Caco-2 (cell line): ENCODE data around the gene KIF26B. TPM values are rescaled to one million over a fixed set of nuclear protein-coding genes. Genes with fewer than 3 reads are reported as not detected.

ENCODE experiments used
- BruUV-seq: library from RNA; stranded (reverse); fragments of 400-500 nt; replicated peaks from 2 replicates; lab custom pipeline; 2021; lab: Mats Ljungman, UMichigan
- CTCF ChIA-PET: fragments of 300-600 bp; sonication (Branson Sonifier 250); formaldehyde crosslinking; loops from one replicate; lab custom pipeline; 2022; ENCODE audit warnings: antibody characterized with exemption; lab: Charles Lee
- POLR2A ChIA-PET: fragments of 300-600 bp; sonication (Branson Sonifier 250); formaldehyde crosslinking; loops from one replicate; lab custom pipeline; 2022; ENCODE audit warnings: antibody characterized with exemption; lab: Charles Lee
- DNase-seq, 2 experiments: peaks; one replicate each; pipeline versions ENCODE4 v3.0.0 to v3.0.0-alpha.2; 2020 to 2022
- H3K27me3 ChIP-seq: replicated peaks from 2 replicates; pipeline ENCODE4 v1.6.0; 2011; ENCODE audit warnings: low read length; ENCODE audit not compliant: control insufficient read depth, insufficient read depth
- H3K36me3 ChIP-seq: 2 replicates; pipeline ENCODE4 v1.5.1; 2011; ENCODE audit warnings: low read length; ENCODE audit not compliant: control insufficient read depth, insufficient read depth
- H3K4me1 ChIP-seq: fragments of 250-450 bp; sonication (Bioruptor Pico); 2 replicates; pipeline ENCODE4 v1.5.1; 2020; ENCODE audit warnings: mild to moderate bottlenecking
- H3K4me3 ChIP-seq: 2 replicates; pipeline ENCODE4 v1.5.1; 2011; ENCODE audit warnings: low read depth, mild to moderate bottlenecking, control low read depth, low read length
- H3K9me3 ChIP-seq: fragments of 250-450 bp; sonication (Bioruptor Pico); 2 replicates; pipeline ENCODE4 v1.5.1; 2020; ENCODE audit warnings: mild to moderate bottlenecking, moderate library complexity
- H3K27ac Mint-ChIP-seq: one replicate; pipeline ENCODE4 v1.8.0; 2022; ENCODE audit warnings: mixed read lengths; ENCODE audit not compliant: unreplicated experiment
- H3K27me3 Mint-ChIP-seq: one replicate; pipeline ENCODE4 v1.8.0; 2022; ENCODE audit warnings: mixed read lengths; ENCODE audit not compliant: insufficient read depth, unreplicated experiment
- H3K36me3 Mint-ChIP-seq: one replicate; pipeline ENCODE4 v1.8.0; 2022; ENCODE audit warnings: mild to moderate bottlenecking, mixed read lengths; ENCODE audit not compliant: insufficient read depth, unreplicated experiment
- H3K4me1 Mint-ChIP-seq: one replicate; pipeline ENCODE4 v1.8.0; 2022; ENCODE audit warnings: low read depth, mixed read lengths; ENCODE audit not compliant: unreplicated experiment
- H3K4me3 Mint-ChIP-seq: one replicate; pipeline ENCODE4 v1.8.0; 2022; ENCODE audit warnings: mild to moderate bottlenecking, moderate library complexity, mixed read lengths; ENCODE audit not compliant: unreplicated experiment
- H3K9me3 Mint-ChIP-seq: one replicate; pipeline ENCODE4 v1.8.0; 2022; ENCODE audit warnings: mixed read lengths; ENCODE audit not compliant: unreplicated experiment
- CTCF ChIP-seq, 2 experiments: fragments of 200-600 bp in 1 of 2; IDR thresholded peaks; 1 replicate in 1 of 2; 2 replicates in 1 of 2; pipeline versions ENCODE4 v1.5.1 to v1.8.0; 2011 to 2022; ENCODE audit warnings: antibody characterized with exemption in 1 of 2, control low read depth in 1 of 2, inconsistent platforms in 1 of 2, low read depth in 1 of 2, low read length in 1 of 2, mild to moderate bottlenecking in 1 of 2, moderate library complexity in 1 of 2; ENCODE audit not compliant: insufficient read depth in 1 of 2, severe bottlenecking in 1 of 2, unreplicated experiment in 1 of 2
- intact Hi-C: fragments of 100-400 bp; cut with micrococcal nuclease; formaldehyde crosslinking; loops from one replicate; pipeline ENCODE4 v1.10.0; 2022; ENCODE audit not compliant: unreplicated experiment
- total RNA-seq: library from RNA; stranded (reverse); gene quantifications from 2 replicates; pipeline ENCODE4 v1.2.3, GENCODE V29; 2022

Gene KIF26B
- total RNA-seq, 1 experiment from 2014 or later = 4.9 TPM

GRCh38 chr1:245235156-245235555 lies 80.4 kb downstream of the KIF26B start:
- ChIA-PET POLR2A (no interaction called here), CTCF (interaction anchor here (0.6 kb wide), 1 partner anchor 852 kb away, joined by 3 read pairs; no protein-coding TSS in a partner anchor)
- BruUV-seq = no TSS peak
- H3K27ac Mint-ChIP-seq = no peak overlapping the region
- intact Hi-C loops = no loop called here
- Histone ChIP-seq H3K36me3 (no peaks in the 10 kb centered on the region), H3K27me3 (no peaks in the 10 kb centered on the region), H3K4me1 (no peaks in the 10 kb centered on the region), H3K9me3 (no peaks in the 10 kb centered on the region), H3K4me3 (no peak overlapping the region)
- H3K36me3 Mint-ChIP-seq = no peaks in the 10 kb centered on the region
- no peaks in the 10 kb centered on the region for H3K9me3 Mint-ChIP-seq
- H3K27me3 Mint-ChIP-seq = no peaks in the 10 kb centered on the region
- H3K4me3 Mint-ChIP-seq = no peak overlapping the region
- no peak for DNase-seq
- no peaks in the 10 kb centered on the region for H3K4me1 Mint-ChIP-seq
- TF ChIP-seq CTCF (IDR thresholded peaks at IDR 0.05; ENCODE audit: insufficient read depth in 1 of 2, low read depth in 1 of 2, low read length in 1 of 2, severe bottlenecking in 1 of 2, unreplicated experiment in 1 of 2) = no peak

DNA sequence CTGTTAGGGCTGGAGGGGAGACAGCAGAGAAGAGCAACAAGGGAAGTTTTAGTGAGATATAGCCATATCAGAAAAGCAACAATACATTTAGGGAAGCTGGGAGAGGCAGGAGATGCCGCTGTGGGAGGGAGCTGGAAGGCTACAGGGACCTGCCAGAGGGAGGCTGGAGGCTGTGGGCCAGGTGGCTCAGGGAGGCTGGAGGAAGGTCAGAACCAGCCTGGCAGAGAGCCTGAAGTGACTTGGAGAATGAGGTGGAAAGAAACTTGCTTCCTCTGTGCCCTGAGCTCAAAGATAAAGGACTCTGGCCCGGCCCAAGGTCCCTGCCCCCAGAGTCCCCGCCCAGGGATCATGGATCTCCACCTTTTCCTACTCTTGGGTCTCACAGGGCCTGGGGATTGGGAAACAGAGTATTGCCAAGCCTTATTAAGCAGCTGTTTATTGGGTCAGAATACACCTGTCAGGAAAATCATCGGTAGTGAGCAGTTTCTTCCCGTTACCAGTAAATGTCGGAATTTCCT lies 85.9 kb downstream of the KIF26B start:
- Mint-ChIP-seq H3K4me3 (no peak overlapping the region), H3K36me3 (no peaks in the 10 kb centered on the region), H3K4me1 (peaks cover 5% of the 10 kb centered on the region), H3K27me3 (no peaks in the 10 kb centered on the region), H3K9me3 (no peaks in the 10 kb centered on the region), H3K27ac (no peak overlapping the region)
- H3K4me3 ChIP-seq = no peak overlapping the region
- H3K4me1 ChIP-seq = peaks cover 11% of the 10 kb centered on the region
- intact Hi-C loops = no loop called here
- TF ChIP-seq CTCF (IDR thresholded peaks at IDR 0.05; ENCODE audit: insufficient read depth in 1 of 2, low read depth in 1 of 2, low read length in 1 of 2, severe bottlenecking in 1 of 2, unreplicated experiment in 1 of 2) = no peak
- no peaks in the 10 kb centered on the region for H3K9me3 ChIP-seq
- ChIA-PET POLR2A (no interaction called here), CTCF (no interaction called here)
- no TSS peak for BruUV-seq
- no peaks in the 10 kb centered on the region for H3K27me3 ChIP-seq
- no peaks in the 10 kb centered on the region for H3K36me3 ChIP-seq
- no peak for DNase-seq

DNA sequence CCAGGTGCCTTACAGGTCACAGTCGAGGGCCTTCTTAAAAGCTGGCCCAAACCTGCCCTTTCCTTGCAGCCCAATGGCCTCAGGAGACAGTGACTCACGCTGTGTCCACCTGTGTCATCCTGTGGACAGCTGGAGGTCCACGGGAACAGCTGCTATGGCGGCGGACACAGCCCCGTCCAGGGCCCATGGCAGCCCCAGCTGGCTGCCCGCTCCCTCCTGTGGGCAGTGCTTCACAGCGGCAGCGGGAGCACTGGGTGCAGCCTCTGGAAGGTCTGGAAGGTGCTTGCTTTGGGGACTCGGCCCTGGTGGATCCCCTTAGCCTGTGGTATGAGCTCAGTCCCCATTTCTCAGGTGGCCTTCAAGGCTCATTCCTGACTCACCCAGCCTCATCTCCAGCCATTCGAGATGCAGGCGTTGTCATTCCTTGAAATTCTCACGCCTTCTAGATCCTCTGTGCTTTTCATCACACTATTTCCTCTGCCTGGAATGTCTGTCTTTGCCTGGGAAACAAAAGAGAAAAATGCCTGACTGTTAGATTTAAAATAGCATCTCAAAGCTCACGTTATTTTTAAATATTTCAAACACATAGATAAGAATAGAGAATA lies 86.8 kb downstream of the KIF26B start:
- no peaks in the 10 kb centered on the region for H3K36me3 Mint-ChIP-seq

More for the DNA sequence above, 86.8 kb downstream of the KIF26B start:
- no peak for TF ChIP-seq CTCF (IDR thresholded peaks at IDR 0.05; ENCODE audit: insufficient read depth in 1 of 2, low read depth in 1 of 2, low read length in 1 of 2, severe bottlenecking in 1 of 2, unreplicated experiment in 1 of 2)
- no peak overlapping the region for H3K4me3 Mint-ChIP-seq
- no TSS peak for BruUV-seq
- peaks cover 11% of the 10 kb centered on the region for H3K4me1 ChIP-seq
- no peaks in the 10 kb centered on the region for H3K36me3 ChIP-seq
- H3K27me3 Mint-ChIP-seq = no peaks in the 10 kb centered on the region
- DNase-seq = no peak
- peaks cover 5% of the 10 kb centered on the region for H3K4me1 Mint-ChIP-seq
- CTCF ChIA-PET = no interaction called here
- no peaks in the 10 kb centered on the region for H3K9me3 ChIP-seq
- no peak overlapping the region for H3K27ac Mint-ChIP-seq
- intact Hi-C loops = no loop called here
- no peaks in the 10 kb centered on the region for H3K9me3 Mint-ChIP-seq
- POLR2A ChIA-PET = no interaction called here
- no peak overlapping the region for H3K4me3 ChIP-seq
- no peaks in the 10 kb centered on the region for H3K27me3 ChIP-seq
